HL-60/S4 (cell line): ENCODE measurements around the gene NAIF1.
"Not testable (repeated sequence)": the region's sequence is repeated elsewhere in the genome, so short reads cannot be mapped to it uniquely, and the experiment has no call there.

Experiments
- in situ Hi-C: fragments of 300-500 bp; cut with MboI; formaldehyde crosslinking; loops from 2 replicates; pipeline ENCODE4 v1.14.3; 2022; ENCODE audit warnings: low sequenced_read_pairs

NAIF1 gene

GRCh38 chr9:128062846-128063831, 4.0 kb downstream of the NAIF1 start:
- in situ Hi-C loops = no loop called here

GRCh38 chr9:128062279-128062678, 4.8 kb downstream of the NAIF1 start:
- in situ Hi-C loops = no loop called here

- in situ Hi-C loops = no loop called here
Measured at GRCh38 chr9:128061275-128061960, 5.7 kb downstream of the NAIF1 start.

- in situ Hi-C loops = no loop called here
Measured at GRCh38 chr9:128059365-128059983, 7.6 kb downstream of the NAIF1 start.

- in situ Hi-C loops = no loop called here
Measured at GRCh38 chr9:128057724-128058409, 9.3 kb downstream of the NAIF1 start.

GRCh38 chr9:128056887-128057723, 10.0 kb downstream of the NAIF1 start:
- in situ Hi-C loops = no loop called here

- in situ Hi-C loops = no loop called here
Measured at GRCh38 chr9:128056086-128056485, 11.0 kb downstream of the NAIF1 start.

- in situ Hi-C loops = no loop called here
Measured at GRCh38 chr9:128055344-128056040, 11.6 kb downstream of the NAIF1 start.

GRCh38 chr9:128054087-128054486, 13.0 kb downstream of the NAIF1 start:
- in situ Hi-C loops = no loop called here

- in situ Hi-C loops = no loop called here
Measured at GRCh38 chr9:128053560-128053959, 13.6 kb downstream of the NAIF1 start.

GRCh38 chr9:128051932-128052709, 15.0 kb downstream of the NAIF1 start:
- in situ Hi-C loops = no loop called here

- in situ Hi-C loops = no loop called here
Measured at GRCh38 chr9:128049843-128050242, 17.3 kb downstream of the NAIF1 start.

GRCh38 chr9:128048663-128049062, 18.5 kb downstream of the NAIF1 start:
- in situ Hi-C loops = no loop called here

- in situ Hi-C loops = no loop called here
Measured at GRCh38 chr9:128047231-128047630, 19.9 kb downstream of the NAIF1 start.

GRCh38 chr9:128045831-128046230, 21.3 kb downstream of the NAIF1 start:
- in situ Hi-C loops = no loop called here

- in situ Hi-C loops = not testable (repeated sequence)
Measured at GRCh38 chr9:128045409-128045808, 21.7 kb downstream of the NAIF1 start.

GRCh38 chr9:128043467-128043868, 23.7 kb downstream of the NAIF1 start:
- in situ Hi-C loops = no loop called here

- in situ Hi-C loops = no loop called here
Measured at GRCh38 chr9:128042043-128042442, 25.1 kb downstream of the NAIF1 start.

- in situ Hi-C loops = not testable (repeated sequence)
Measured at GRCh38 chr9:128040783-128041182, 26.3 kb downstream of the NAIF1 start.
